Chondrocyte (in vitro differentiated cells): ENCODE results near the gene PSD. TPM values are rescaled to one million over a fixed set of nuclear protein-coding genes. Genes with fewer than 3 reads are reported as not detected.

ENCODE experiments used
- DNase-seq: peaks from one replicate; pipeline ENCODE4 v3.0.0; 2021; ENCODE audit warnings: mixed read lengths, low spot score
- H3K27ac Mint-ChIP-seq: one replicate; pipeline ENCODE4 v1.8.0; 2021; ENCODE audit warnings: mild to moderate bottlenecking, moderate library complexity, mixed read lengths; ENCODE audit not compliant: unreplicated experiment
- H3K27me3 Mint-ChIP-seq: 2 replicates; pipeline ENCODE4 v1.8.0; 2021; ENCODE audit warnings: low read depth, mixed read lengths
- H3K36me3 Mint-ChIP-seq: 2 replicates; pipeline ENCODE4 v1.8.0; 2021; ENCODE audit warnings: low read depth, mixed read lengths
- H3K4me1 Mint-ChIP-seq: 2 replicates; pipeline ENCODE4 v1.8.0; 2021; ENCODE audit warnings: low read depth, mild to moderate bottlenecking, mixed read lengths
- H3K4me3 Mint-ChIP-seq: one replicate; pipeline ENCODE4 v1.8.0; 2021; ENCODE audit warnings: mild to moderate bottlenecking, moderate library complexity, mixed read lengths; ENCODE audit not compliant: unreplicated experiment
- H3K9me3 Mint-ChIP-seq: 2 replicates; pipeline ENCODE4 v1.8.0; 2021; ENCODE audit warnings: low read depth, mixed read lengths
- CTCF ChIP-seq: fragments of 200-600 bp; sonication (generic); IDR thresholded peaks from 2 replicates; pipeline ENCODE4 v1.5.0; 2021; ENCODE audit warnings: antibody characterized with exemption, mild to moderate bottlenecking, moderate library complexity
- total RNA-seq: library from RNA; stranded (reverse); gene quantifications from 3 replicates; pipeline ENCODE4 v1.2.1, GENCODE V29; 2021

Gene PSD
- total RNA-seq, 1 donor from 2014 or later, result 4.0 TPM

- H3K4me3 Mint-ChIP-seq, result peak overlapping the region; percentile 85
- peak; percentile 1 for TF ChIP-seq CTCF
- H3K27ac Mint-ChIP-seq, result no peak overlapping the region
- H3K36me3 Mint-ChIP-seq, result no peaks in the 10 kb centered on the region
- H3K27me3 Mint-ChIP-seq, result no peaks in the 10 kb centered on the region
- no peaks in the 10 kb centered on the region for H3K9me3 Mint-ChIP-seq
- no peak for DNase-seq
- peaks cover 26% of the 10 kb centered on the region for H3K4me1 Mint-ChIP-seq
These were observed 32.0 kb upstream of the PSD start for GRCh38 chr10:102450374-102451104.

- peaks cover 26% of the 10 kb centered on the region for H3K4me1 Mint-ChIP-seq
- peak overlapping the region; percentile 85 for H3K4me3 Mint-ChIP-seq
- no peaks in the 10 kb centered on the region for H3K9me3 Mint-ChIP-seq
- no peaks in the 10 kb centered on the region for H3K36me3 Mint-ChIP-seq
- DNase-seq, result no peak
- H3K27me3 Mint-ChIP-seq, result no peaks in the 10 kb centered on the region
- peak overlapping the region; percentile 64 for H3K27ac Mint-ChIP-seq
- TF ChIP-seq CTCF, result no peak
These were observed 31.5 kb upstream of the PSD start for GRCh38 chr10:102450124-102450373.

- no peaks in the 10 kb centered on the region for H3K36me3 Mint-ChIP-seq
- H3K27ac Mint-ChIP-seq, result peak overlapping the region; percentile 64
- no peak for DNase-seq
- no peaks in the 10 kb centered on the region for H3K27me3 Mint-ChIP-seq
- peak overlapping the region; percentile 85 for H3K4me3 Mint-ChIP-seq
- H3K9me3 Mint-ChIP-seq, result no peaks in the 10 kb centered on the region
- TF ChIP-seq CTCF, result no peak
- peaks cover 26% of the 10 kb centered on the region for H3K4me1 Mint-ChIP-seq
These were observed 30.9 kb upstream of the PSD start for GRCh38 chr10:102449321-102450123.

- no peaks in the 10 kb centered on the region for H3K36me3 Mint-ChIP-seq
- H3K27me3 Mint-ChIP-seq, result peaks cover 4% of the 10 kb centered on the region
- H3K4me1 Mint-ChIP-seq, result peaks cover 6% of the 10 kb centered on the region
- H3K9me3 Mint-ChIP-seq, result no peaks in the 10 kb centered on the region
- no peak for DNase-seq
- H3K4me3 Mint-ChIP-seq, result no peak overlapping the region
- H3K27ac Mint-ChIP-seq, result no peak overlapping the region
- TF ChIP-seq CTCF, result no peak
These were observed 26.3 kb upstream of the PSD start for GRCh38 chr10:102444851-102445250.

- peaks cover 7% of the 10 kb centered on the region for H3K27me3 Mint-ChIP-seq
- no peaks in the 10 kb centered on the region for H3K36me3 Mint-ChIP-seq
- no peak overlapping the region for H3K4me3 Mint-ChIP-seq
- TF ChIP-seq CTCF, result no peak
- no peak overlapping the region for H3K27ac Mint-ChIP-seq
- H3K4me1 Mint-ChIP-seq, result peaks cover 6% of the 10 kb centered on the region
- no peaks in the 10 kb centered on the region for H3K9me3 Mint-ChIP-seq
- DNase-seq, result no peak
These were observed 19.8 kb upstream of the PSD start for GRCh38 chr10:102438374-102438773.
